Measurements from ENCODE around the gene MEX3C. TPM values are rescaled to one million over a fixed set of nuclear protein-coding genes. Genes with fewer than 3 reads are reported as not detected.

Gene MEX3C
- total RNA-seq, 6 donors from 2014 or later: 12.2 to 30.7 (median 19.2) TPM

DNA sequence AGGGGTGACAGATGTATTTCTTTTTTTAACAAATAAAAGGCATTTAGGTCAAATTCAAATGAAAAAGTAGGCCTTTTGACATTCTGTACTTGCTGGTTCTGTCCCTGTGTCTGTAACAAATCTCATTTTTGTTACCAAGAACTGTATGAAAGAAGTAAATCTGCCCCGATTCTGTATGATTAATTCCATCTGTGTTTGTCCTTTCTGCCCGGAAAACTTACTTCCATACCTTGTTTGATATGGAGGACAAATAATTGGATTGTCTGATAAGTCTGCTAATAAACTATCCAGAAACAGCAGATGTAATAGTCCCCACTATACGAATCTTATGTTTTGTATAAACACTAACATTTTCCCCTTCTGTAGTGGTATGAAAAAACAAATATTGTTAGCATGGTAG, 69.8 kb downstream of the MEX3C start:
- H3K4me3 ChIP-seq: no peak overlapping the region

DNA sequence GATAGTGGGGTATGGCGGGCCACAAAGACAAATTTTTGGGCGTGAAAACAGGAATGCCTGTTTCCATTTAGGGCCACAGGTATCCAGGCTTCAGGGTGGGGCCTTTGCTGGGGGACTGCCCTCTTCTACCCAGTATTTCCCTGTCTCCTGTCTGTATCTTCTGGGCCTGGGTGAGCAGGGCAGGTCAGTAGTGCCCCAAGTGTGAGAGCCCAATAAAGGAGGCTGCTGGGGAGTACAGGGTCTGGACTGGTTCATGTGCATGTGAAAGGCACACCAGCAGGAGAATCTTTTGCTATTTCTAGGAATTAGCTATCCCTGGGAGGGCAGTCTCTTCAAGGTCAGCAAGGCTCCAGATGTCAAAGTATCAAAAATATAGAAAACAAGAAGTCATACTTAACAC, 71.5 kb downstream of the MEX3C start:
- Histone ChIP-seq H3K27ac (no peak overlapping the region), H3K4me3 (no peak overlapping the region), H3K36me3 (no peaks in the 10 kb centered on the region), H3K27me3 (no peaks in the 10 kb centered on the region), H3K4me1 (no peaks in the 10 kb centered on the region), H3K9me3 (no peaks in the 10 kb centered on the region)
- 100% methylated on average over 2 of the region's 2 CpGs for WGBS, 2 donors
- no peak for DNase-seq
- TF ChIP-seq EP300 (IDR thresholded peaks at IDR 0.05): no peak
- TF ChIP-seq POLR2AphosphoS5 (IDR thresholded peaks at IDR 0.05): no peak
- TF ChIP-seq, protein P1, sequence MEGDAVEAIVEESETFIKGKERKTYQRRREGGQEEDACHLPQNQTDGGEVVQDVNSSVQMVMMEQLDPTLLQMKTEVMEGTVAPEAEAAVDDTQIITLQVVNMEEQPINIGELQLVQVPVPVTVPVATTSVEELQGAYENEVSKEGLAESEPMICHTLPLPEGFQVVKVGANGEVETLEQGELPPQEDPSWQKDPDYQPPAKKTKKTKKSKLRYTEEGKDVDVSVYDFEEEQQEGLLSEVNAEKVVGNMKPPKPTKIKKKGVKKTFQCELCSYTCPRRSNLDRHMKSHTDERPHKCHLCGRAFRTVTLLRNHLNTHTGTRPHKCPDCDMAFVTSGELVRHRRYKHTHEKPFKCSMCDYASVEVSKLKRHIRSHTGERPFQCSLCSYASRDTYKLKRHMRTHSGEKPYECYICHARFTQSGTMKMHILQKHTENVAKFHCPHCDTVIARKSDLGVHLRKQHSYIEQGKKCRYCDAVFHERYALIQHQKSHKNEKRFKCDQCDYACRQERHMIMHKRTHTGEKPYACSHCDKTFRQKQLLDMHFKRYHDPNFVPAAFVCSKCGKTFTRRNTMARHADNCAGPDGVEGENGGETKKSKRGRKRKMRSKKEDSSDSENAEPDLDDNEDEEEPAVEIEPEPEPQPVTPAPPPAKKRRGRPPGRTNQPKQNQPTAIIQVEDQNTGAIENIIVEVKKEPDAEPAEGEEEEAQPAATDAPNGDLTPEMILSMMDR (IDR thresholded peaks at IDR 0.05): no peak
- no peak for TF ChIP-seq POLR2A (IDR thresholded peaks at IDR 0.05)
- no peak for ATAC-seq (ENCODE audit: low FRiP score in 2 of 2)

More for the DNA sequence above, 69.8 kb downstream of the MEX3C start:
- 88% methylated on average over 3 of the region's 3 CpGs for WGBS, 2 donors
- no peaks in the 10 kb centered on the region for H3K36me3 ChIP-seq
- TF ChIP-seq, protein P1 (IDR thresholded peaks at IDR 0.05): no peak
- TF ChIP-seq POLR2AphosphoS5 (IDR thresholded peaks at IDR 0.05) (no peak), EP300 (IDR thresholded peaks at IDR 0.05) (no peak), POLR2A (IDR thresholded peaks at IDR 0.05) (no peak)
- no peaks in the 10 kb centered on the region for H3K9me3 ChIP-seq
- no peak for DNase-seq
- ATAC-seq (ENCODE audit: low FRiP score in 2 of 2): no peak
- H3K27me3 ChIP-seq: no peaks in the 10 kb centered on the region
- H3K4me1 ChIP-seq: no peaks in the 10 kb centered on the region
- H3K27ac ChIP-seq: no peak overlapping the region

Other genes starting within 250 kb of the MEX3C start
- 10 to 100 TPM in 1 of 6 donors, 1 to 10 TPM in 5; 2.3 to 11.9 (median 9.3) TPM for gene ELAC1, start 229.6 kb downstream of the MEX3C start, total RNA-seq
- gene SMAD4, start 167.5 kb downstream of the MEX3C start, total RNA-seq: 100 to 1,000 TPM in 4 of 6 donors, 10 to 100 TPM in 2; 94.7 to 140 (median 107) TPM

All from upper lobe of left lung (tissue), 6 donors.